LHCN-M2 (cell line): Measurements from ENCODE around the gene DIRAS1. TPM values are rescaled to one million over a fixed set of nuclear protein-coding genes. Genes with fewer than 3 reads are reported as not detected.
"Not testable (repeated sequence)": the region's sequence is repeated elsewhere in the genome, so short reads cannot be mapped to it uniquely, and the experiment has no call there.

Source experiments
- DNase-seq: peaks from one replicate; pipeline ENCODE4 v3.0.0-alpha.2; 2012; ENCODE audit warnings: low read depth
- total RNA-seq: library from RNA; depleted of rRNA; stranded (reverse); fragments of >200 nt; gene quantifications from 2 replicates; pipeline ENCODE4 v1.2.3, GENCODE V29; 2014

Gene DIRAS1
- total RNA-seq, 1 experiment from 2014 or later, result 2.5 TPM

DNA sequence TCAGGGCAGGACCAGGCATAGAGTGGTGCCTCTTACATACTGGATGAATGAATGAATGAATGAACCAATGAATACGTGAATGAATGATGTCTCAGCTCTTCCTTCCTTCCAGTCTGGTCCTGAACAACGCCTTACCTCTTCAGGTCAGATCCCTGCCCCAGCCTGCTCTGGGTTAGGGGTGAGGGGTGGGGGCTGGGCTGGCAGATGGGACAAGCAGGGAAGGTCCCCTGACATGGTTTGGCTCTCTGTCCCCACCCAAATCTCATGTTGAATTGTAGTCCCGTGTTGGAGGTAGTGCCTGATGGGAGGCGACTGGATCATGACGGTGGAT, 9.3 kb downstream of the DIRAS1 start:
- no peak for DNase-seq

DNA sequence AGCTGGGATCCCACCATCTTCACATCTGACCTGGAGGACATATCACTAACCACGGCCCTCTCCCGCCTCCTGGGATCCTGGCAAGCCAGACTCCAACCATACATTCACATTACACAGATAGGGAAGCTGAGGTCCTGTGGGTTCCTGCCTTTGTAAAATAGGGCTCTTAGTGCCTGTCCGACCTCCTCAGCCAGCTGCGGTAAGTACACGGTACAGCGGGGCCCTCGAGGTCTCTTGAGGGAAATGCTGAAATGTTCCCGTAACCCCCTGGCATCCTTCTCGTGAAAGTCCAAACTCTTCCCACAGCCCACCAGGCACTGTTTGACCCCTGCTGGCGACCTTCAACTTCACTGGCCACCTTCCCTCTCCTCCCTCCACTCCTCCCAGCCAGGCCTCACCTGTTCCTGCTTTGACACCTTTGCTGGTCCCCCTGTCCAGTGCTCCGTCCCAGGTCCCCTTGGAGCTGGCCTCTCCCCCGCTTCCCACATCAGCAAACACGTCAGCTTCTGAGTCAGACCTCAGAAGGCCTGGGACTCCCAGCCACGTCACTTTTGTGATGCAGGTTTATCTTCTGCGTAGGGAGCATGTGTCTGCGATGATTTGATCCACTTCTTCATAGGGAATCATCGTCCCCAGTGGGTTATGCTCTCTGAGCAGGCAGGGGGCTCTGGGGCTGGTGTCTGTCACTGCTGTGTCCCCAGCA, 9.8 kb downstream of the DIRAS1 start:
- DNase-seq, result peak; percentile 44

DNA sequence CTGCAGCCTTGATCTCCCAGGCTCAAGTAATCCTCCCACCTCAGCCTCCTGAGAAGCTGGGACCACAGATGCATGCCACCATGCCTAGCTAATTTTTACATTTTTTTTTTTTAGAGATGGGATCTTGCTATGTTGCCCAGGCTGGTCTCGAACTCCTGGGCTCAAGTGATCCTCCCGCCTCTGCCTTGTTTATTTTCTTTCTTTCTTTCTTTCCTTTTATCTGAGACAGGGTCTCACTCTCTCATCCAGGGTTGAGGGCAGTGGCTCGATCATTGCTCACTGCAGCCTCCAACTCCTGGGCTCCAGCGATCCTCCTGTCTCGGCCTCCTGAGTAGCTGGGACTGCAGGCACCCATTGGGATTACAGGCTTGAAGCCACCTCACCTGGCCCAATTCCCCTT, 14.9 kb downstream of the DIRAS1 start:
- DNase-seq, result no peak

DNA sequence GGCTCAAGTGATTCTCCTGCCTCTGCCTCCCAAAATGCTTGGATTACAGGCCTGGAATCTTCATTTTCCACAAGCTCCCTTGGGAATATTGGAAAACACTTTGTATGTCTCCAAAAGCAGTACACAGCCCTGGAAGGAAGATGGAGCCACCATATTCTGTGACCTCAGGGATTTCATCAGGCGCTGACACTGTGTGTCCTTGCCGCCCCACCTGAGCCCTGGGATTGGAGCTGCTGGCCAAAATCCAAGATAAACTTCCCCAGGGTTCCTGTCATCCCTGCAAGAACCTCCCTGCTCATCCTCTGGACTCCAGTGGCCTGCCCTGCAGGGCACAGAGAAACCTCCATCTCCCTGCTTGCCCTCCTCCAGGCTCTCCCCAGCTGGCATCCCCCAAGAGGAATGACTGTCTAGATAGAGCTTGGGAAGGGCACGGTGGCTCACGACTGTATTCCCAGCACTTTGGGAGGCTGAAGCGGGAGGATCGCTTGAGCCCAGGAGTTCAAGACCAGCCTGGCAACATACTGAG, 17.4 kb downstream of the DIRAS1 start:
- DNase-seq, result no peak

DNA sequence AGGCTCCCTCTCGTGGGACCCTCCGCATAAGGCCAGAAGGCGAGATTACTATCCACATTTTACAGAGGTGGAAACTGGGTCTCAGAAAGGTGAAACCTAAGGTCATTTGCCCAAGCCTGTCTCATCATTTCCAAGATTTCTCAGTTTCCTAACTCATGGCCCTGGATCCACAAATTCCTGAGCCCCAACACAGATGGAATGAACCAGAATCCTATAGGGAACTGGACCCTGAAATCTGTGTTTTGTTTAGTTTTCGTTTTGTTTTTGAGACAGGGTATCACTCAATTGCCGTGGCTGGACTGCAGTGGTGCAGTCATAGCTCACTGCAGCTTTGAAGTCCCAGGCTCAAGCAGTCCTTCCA, 18.1 kb downstream of the DIRAS1 start:
- DNase-seq, result no peak

DNA sequence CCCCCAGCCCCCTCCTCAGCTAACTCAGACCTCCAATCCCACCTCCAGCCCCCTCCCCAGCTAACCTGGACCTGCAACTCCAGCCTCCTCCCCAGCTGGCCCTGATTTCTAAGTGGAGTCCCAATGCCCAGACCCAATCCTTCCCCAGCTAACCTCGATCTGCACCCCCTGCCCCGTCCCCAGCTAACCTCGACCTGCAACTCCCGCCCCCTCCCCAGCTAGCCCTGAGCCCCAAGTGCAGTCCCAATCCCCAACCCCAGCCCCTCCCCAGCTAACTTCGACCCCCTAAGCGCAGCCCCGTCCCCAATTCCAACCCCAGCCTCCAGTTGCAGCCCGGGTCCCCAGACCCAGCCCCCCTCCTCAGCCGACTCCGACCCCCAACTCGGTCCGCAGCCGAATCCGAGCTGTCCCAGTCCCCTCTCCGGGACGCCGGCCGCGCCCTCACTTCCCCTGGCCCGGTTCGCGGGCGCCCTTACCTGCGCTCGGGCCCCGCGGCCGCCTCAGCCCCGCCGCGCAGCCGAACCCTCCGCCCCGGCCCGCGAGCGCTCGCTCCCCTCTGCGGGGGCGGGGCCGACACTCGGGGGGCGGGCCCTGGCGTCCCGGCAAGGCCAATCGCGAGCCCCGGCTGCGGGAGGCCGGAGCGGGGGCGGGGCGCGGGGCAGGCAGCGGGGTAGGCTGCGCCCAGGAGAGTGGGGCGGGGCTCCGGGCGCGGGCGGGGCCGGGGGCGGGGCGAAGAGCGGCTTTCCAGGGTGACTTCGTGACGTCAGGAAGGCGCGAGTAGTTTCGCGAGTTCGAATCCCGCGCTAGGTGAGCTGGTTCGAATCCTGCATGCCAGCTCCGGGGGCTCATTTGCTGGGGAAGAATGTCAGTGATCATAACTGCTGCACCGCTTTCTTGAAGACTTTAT, 18.7 kb downstream of the DIRAS1 start, which contains the start of gene GNG7:
TSS of gene GNG7 (minus strand) at position 525 of the 907 bp plus-strand sequence. CDS start 182,006 bp downstream, outside the sequence.
- no peak for DNase-seq

DNA sequence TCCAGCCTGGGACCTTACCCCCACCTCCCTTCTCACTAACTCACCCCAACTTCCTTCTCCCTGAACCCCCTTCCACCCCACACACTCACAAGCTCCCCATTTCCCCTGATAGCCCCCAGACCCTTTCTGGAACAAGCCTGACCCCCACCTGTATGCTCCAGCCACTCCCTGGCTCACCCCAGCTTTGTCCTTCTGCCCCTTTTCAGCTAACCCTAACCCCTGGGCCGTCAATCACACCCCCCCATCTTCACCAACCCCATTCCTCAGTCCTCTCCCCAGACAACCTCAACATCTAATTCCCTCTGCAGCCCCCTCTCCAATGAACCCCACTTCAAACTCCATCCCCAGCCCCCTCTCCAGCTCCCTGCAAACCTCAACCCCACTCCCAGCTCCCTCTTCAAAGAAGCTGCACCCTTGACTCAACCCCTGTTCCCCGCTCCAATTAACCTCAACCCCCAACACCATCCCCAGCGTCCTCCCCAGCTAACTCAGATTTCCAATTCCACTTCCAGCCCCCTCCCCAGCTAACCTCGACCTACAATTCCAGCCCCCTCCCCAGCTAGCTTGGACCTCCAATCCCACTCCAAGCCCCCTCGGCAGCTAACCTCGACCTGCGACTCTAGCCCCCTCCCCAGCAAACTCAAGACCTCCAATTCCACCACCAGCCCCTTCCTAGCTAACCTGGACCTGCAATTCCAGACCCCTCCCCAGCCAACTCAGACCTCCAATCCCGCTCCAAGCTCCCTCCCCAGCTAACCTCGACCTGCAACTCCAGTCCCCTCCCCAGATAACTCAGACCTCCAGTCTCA, 19.6 kb downstream of the DIRAS1 start:
- DNase-seq, result no peak

DNA sequence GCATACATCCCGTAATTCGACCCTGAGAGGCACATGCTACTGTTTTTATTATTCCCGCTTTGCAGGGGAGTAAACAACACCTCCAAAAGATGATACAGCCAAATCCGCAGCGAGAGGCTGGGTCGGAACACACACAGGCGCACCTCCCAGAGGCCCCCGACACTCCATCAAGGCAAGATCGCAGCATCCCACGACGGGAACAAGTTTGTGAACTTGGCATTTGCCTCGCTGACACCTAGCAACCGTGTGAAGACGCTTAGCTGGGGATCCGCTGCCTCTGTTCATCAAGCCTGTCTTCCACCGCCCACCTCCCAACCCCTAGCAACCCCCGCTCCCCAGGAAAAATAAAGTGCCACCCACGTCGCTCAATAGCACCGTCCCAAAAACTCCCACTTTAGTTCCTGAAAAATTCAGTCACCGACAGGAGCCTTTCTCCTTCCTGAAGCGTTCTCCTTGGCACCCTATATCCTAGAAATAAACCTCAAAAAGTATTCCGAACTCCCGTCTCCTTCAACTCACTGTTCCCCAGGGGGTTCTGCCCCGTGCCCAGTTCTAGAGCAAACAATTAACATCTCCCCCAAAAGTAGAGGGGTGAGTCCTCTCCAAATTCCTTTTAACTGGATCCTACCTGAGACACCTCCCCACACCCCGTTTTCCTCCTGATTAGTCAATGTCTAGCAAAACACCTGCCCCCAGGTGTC, 20.4 kb downstream of the DIRAS1 start:
- no peak for DNase-seq

DNA sequence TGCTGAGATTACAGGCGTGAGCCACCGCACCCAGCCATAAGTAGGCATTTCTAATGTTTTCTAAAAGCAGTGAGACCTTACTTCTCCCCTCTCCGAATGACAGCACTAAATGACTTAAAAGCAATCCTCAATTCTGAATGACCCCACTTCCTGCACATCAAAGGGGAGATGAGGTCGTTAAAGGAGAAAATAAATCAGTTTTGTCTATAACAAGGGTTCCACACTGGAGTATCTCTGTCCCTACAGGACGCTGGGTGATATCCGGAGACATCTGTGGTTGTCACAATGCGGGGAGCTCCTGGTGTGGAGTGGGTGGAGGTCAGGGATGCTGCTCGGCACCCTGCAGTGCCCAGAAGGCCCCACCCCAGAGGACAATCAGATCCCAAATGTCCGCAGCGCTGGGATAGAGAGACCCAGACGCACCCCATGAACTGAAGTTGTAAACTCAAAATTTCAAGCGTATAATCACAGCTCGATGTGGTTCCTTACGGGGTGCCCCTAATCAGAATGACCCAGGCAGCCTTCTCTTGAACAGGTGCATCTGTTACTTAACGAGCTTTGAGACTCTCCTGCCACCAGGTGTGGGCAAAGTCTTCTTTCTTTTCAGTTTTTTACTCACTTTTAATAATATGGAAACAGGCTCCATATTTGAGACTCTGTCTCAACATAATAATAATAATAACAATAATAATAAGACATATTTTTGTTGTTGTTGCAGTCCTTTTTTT, 21.6 kb downstream of the DIRAS1 start:
- no peak for DNase-seq

DNA sequence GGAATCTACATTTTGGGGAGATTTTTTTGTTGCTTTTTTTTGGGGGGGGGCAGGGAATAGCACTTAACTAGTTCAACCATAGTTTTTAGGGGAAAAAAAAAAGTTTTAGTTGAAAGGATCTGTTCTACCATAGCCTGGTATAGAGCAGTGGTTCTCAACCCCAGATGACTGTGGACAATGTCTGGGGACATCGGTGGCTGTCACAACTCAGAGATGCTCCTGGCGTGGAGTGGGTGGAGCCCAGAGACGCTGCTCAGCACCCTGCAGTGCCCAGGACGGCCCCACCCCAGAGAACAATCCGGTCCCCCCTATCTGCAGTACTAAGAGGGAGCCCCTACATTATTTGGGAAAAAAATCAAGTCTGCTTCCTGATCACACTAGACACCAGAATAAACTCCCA, 27.0 kb downstream of the DIRAS1 start:
- no peak for DNase-seq

DNA sequence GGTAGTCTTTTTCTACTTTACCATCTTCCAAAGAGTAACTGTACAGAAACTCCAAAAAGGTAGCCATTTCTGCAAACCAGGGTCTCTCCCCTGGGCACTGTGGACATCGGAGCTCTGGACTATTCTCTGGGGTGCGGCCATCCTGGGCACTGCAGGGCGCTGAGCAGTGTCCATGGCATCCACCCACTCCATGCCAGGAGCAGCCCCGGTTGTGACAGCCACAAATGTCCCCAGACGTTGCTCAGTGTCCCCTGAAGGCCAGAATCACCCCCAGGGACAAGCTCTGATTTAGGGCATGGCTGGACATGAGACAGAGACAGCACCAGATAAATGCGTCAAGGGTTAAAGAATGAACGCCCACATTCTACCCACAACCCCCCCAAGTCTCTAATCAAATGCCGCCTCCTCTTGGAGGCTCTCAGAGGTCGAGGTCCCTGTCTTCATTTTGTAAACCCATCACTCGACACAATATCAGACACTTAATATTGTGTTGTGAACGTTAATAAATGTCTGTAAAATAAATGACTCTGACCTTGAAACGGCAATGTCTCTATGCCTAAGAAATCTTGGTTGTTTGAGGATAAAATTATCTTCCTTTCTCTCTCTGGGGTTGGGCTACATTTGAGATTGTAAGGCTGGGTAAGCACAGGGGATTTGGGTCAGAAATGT, 27.5 kb downstream of the DIRAS1 start:
- no peak for DNase-seq

DNA sequence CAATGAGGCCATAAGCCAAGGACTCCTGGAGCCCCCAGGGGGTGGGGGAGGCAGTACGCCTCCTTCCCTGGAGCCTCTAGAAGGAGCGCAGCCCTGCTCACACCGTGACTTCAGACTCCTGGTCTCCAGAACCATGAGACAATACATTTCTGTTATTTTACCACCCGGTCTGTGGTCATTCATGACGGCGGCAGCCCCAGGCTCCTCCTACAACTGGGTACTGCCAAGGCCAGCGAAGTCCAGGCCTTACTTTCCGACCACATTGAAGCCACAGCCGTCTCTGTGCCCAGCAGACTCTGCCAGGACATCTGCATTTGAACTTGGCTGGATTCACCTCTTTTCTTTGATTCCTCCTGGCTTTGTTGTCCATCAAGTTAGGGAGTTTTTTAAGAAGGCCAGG, 29.2 kb downstream of the DIRAS1 start:
- no peak for DNase-seq

DNA sequence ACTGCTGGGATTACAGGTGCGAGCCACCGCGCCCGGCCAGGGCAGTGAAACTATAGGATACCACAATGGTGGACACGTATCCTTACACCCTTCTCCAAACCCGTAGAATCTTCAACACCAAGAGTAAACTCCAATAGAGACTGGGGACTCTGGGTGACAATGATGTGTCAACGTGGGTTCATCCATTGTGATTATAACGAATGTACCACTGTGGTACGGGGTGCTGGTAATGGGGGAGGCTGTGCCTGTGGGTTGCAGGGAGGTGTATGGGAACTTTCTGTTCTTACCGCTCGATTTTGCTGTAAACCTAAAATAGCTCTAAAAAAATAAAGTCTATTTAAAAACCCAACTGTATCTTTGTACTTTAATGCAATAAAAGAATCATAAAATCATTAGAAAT, 30.3 kb downstream of the DIRAS1 start:
- no peak for DNase-seq

DNA sequence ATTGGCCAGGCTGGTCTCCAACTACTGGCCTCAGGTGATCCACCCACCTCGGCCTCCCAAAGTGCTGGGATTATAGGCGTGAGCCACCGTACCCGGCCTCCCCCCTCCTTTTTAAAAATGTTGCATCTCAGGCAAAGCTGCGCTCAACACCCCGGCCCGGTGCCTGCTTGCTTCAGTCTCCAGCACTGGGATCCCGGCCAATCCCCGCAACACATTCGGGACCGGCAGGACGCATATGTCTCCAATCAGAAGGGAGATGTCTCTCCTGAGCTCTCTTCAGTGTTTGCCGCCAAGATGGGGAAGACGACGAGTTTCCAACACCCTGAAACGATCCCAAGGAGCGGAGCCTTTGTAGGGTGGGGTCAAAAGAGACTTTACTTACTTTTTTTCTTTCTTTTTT, 34.8 kb downstream of the DIRAS1 start:
- no peak for DNase-seq

DNA sequence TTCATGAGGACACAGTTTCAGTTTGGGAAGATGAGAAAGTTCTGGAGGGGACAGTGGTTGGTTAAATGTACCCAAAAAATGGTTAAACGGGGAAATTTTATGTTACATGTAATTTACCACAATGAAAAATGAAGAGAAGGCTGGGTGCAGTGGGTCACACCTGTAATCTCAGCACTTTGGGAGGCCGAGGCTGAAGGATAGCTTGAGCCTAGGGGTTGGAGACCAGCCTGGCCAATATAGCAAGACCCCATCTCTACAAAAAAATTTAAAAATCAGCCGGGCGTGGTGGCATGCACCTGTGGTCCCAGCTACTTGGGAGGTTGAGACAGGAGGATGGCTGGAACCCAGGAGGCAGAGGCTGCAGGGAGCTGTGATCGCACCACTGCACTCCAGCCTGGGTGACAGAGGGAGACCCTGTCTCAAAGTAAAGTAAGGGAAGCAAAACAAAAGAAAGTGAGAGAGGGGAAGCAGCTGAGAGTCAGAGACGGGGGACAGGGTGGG, 35.9 kb downstream of the DIRAS1 start:
- no peak for DNase-seq

DNA sequence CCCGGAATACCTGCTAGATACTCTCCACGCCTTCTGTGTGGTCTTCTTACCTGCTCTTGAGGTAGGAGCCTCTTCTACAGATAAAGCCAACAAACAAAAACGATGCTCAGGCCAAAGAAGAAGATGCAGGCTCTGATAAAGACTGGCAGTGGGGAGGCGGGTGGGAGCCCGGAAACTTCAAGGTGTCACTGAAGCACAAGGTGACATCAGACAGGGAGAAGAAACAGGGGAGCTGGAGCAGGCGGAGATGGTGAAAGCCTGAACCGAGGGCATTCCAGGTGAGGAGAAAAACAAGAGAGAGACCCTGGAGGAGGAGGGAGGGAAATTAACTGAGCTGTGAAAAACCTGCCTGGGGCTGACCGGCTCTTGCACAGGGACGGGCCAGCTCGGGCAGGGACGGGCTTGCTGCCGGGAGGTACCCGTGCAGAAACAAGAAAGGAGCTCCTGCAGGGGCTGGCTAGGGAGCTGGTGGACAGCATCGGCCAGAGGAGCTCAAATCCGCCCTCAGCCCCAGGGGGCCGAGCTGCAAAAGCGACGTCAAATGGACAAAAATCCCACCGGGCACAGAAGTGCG, 37.7 kb downstream of the DIRAS1 start:
- no peak for DNase-seq

DNA sequence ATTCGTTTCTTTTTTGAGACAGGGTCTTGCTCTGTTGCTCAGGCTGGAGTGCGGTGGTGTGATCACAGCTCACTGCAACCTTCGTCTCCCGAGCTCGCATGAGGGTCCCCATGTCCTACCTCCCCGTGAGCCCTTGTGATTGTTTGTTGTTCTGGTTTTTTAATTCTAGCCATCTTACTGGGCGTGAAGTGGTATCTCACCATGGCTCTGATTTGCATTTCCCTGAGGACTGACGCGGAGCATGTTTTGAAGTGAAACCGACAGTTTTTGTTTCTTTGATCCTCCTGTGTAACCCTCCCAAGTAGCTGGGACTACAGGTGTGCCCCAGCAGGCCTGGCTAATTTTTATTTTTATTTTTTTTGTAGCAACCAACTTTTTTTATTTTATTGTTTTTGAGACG, 40.4 kb downstream of the DIRAS1 start:
- no peak for DNase-seq

DNA sequence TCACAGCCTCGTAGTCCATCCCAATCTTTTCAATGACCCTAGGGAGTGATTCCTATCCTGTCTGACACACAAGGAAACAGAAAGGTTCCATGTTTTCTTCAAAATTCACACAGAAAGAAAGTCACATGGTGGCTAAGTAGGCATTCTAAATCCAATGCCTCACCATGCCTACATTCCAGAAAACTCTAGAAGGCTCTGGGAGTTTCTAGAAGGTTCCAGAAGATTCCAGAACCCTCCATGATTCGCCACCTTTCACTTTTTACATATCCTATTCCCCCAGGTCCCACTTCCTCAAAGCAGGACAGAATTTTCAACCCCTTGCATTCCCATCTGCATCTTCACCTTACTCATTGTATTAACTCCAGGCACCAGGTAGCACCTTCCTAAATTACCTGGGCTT, 41.7 kb downstream of the DIRAS1 start:
- no peak for DNase-seq

DNA sequence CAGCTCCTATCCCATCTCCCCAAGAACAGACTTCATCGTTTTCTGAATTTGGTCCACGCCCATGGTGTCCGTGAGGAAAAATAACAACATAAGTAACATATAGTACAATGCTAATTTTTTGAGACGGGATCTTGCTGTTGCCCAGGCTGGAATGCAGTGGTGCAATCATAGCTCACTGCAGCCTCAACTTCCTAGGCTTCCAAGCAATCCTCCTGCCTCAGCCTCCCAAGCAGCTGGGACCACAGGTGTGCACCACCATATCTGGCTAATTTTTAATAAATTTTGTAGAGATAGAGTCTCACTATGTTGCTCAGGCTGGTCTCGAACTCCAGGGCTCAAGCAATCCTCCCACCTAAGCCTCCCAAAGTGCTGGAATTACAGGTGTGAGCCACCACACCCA, 42.2 kb downstream of the DIRAS1 start:
- DNase-seq, result not testable (repeated sequence)
